Fibroblast of skin of scalp (primary cell): ENCODE measurements around the gene FBXO34.

Experiments used
- DNase-seq: peaks from one replicate; pipeline ENCODE4 v3.0.0-alpha.2; 2013

Gene FBXO34

DNA sequence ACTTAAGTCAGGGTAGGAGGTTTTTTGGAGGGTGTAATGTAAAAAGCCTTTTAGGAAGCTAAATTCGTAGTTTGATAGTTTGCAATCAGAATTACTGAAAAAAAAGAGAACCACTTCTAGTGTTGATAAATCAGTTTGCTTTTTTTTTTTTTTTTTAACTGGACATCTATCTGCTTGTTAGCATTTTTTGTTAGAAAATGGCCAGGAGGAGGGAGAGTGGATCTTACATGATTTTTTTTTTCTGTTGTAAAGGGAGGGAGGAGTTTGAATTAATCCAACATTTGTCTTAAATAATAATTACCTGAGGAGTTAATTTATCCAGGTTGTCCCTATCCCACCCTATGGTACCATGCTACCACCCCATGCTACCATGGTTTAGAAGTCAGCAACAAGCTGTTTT lies 1.2 kb downstream of the FBXO34 start:
- no peak for DNase-seq

DNA sequence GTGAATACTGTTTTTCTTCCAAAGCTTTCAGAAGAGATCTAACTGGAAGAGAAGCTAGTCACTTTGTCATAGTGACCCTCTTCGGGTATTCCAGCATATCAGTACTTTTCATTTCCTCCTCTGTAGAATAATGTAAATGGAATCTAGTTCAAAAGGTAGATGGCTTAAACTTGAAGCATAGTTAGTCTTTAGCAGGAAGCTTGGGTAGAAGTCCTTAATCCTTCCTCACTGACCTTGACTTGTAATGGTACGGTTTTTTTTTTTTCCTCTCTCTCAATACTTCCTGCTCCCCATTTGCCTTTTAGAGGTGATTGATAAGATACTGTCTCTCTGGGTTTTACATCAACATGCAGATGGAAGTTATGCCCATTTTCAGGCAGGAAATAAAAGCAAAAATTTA lies 1.7 kb downstream of the FBXO34 start:
- DNase-seq = no peak

DNA sequence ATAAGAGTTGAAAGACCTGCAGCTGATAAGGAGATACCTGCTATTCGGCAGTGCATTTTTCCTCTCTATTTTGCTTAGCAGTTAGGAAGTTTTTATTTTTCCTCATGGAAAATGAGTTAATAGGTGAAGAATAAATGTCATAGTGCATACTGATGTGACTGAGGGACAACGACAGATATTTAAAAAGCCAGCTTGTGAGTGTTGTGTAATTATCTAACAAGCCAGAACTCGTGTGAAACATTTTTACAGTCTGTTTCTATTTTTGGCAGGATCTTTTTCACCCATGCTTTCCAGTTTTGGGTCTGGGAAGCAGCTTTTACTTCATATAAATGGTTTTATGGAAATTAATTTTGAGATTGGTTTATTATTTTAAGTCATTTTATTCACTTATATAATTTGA lies 2.9 kb downstream of the FBXO34 start:
- no peak for DNase-seq

DNA sequence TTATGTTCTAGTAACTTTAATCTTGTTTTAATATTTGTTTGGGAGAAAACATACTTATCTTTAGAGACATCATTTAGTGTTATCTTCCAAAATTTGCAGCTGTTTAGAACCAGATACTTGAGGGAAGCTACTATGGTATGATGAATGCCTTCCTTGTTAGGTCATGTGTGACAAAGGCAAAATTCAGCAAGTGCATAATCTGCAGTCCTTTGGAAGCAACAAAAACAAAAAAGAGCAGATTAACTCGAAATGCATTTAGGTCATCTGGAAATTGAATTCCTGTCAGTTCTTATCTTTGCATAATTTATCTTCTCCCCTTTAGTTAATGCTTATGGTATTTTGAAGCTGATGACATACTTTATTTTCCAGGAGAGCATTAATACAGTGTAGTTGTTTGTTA lies 3.5 kb downstream of the FBXO34 start:
- peak; percentile 51 for DNase-seq

DNA sequence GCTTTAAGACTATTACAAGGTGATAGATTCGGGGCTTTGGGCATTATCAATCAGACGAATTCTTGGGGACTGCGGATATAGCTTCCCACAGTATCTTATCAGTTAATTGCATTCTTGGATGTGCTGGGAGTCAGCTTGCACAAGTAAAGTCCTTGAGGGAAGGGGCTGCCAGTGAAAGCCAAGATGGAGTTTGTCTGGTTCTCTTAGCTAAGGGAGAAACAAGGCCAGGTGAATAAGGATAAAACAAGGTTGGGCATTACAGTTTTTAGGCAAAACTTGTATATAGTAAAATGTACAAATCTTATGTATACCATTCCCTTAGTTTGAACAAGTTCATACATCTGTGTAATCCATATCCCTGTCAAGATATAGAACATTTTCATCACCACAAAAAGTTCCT lies 5.5 kb downstream of the FBXO34 start:
- no peak for DNase-seq

DNA sequence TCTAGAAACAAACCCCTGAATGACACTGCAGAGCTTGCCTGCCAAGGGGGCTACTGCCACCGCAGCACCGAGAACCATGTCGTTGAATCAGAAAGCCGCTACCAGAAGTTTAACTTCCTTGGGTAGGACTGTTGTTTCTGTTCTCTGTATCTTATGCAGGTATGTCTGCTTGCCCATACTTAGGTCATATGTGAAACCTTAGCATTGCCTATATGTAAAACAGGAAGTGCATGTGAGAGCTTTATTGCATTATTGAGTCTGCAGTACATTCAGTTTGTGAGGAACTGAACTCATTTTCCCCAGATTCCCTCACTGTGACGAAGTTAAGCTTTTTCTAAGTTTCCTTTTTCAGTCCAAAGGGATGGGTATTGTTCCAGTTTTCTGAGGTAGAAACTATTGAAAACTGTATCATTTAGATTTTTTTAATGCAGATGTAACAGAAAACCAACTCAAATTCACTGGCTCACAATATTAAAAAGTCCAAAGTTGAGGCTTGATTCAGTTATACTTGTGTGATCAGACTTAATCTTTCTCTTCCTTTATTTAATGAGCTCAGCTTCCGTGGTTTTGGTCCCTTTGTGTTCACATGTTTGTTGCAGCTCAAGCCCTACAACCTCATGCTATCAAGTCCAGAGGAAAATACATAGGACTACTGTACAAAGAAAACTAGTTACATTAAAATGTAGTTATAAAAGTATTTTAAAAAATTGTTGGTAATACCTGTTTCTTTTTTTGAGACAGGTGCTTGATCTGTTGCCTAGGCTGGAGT lies 6.9 kb downstream of the FBXO34 start:
- no peak for DNase-seq

DNA sequence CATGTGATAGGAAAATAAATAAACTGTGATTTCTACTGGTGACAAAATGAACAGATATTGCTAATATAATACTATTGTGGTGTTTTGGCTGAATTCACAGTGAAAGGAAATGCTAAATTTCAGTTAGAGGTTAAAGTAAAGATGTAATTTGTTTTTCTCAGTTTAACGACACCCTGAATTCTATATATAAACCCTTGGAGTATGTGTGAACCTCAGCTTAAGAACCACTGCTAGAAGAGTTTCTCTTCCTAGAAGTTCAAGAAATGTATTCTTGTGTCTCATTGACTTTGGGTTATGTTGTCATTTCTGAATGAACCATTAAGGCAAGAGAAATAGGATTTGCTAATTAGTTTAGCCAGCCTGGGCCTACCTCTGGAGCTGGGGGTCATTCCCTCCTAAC lies 8.2 kb downstream of the FBXO34 start:
- DNase-seq = no peak

DNA sequence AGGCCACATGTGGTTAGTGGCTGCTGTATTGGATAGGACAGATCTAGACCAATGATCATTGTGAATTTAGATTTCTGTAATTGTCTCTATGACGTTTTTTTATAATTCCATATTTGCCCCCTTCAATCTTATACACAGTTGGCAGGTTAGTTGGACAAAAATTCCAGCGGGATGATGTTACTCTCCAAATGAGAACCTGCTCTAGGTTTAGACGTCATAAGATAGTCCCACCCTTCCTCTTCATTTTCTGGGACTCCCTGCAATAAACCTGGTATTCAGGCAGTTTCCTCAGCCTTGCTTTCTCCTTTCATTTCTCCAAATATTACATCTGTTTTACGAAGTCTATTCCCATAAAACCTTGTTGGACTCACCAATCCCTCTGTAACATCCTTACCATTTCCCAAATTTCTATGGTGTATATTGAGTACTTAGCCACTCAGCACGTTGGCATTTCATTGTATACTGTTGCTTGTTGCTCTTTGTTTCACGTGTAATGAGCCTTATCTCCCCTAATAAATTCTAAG lies 10.2 kb downstream of the FBXO34 start:
- DNase-seq = no peak

DNA sequence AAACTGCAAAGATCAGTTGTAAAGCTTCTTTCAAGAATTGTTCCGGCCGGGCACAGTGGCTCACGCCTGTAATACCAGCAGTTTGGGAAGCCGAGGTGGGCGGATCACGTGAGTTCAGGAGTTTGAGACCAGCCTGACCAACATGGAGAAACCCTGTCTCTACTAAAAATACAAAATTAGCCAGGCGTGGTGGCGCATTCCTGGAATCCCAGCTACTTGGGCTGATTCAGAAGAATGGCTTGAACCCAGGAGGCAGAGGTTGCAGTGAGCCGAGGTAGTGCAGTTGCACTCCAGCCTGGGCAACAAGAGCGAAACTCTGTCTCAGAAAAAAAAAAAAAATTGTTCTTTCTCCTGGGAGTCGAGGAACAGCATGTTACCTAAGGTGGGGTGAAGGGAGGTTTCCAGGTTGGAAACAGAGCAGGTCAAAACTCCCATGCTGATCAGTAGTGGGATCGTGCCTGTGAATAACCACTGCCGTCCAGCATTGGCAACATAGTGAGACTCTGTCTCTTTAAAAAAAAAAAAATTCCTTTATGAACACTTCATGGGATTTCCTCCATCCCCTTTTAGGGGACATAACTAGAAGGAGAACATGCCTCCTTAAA lies 13.9 kb downstream of the FBXO34 start:
- DNase-seq = no peak

DNA sequence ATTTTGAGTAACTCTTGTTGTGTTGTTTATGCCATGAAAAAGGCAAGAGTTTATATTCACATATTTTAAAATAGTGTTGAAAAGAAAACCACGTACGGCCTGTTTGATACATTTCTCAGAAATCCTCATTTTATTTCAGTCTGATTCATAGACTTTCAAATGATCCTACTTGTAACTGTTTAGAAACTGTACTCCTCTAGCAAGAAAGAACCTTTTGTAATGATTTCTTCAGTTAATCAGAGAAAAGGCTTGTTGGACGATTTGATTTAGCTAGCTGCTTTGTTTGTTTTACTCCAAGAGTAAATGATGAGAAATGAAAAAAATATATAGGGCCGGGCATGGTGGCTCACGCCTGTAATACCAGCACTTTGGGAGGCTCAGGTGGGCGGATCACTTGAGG lies 17.2 kb downstream of the FBXO34 start:
- no peak for DNase-seq

DNA sequence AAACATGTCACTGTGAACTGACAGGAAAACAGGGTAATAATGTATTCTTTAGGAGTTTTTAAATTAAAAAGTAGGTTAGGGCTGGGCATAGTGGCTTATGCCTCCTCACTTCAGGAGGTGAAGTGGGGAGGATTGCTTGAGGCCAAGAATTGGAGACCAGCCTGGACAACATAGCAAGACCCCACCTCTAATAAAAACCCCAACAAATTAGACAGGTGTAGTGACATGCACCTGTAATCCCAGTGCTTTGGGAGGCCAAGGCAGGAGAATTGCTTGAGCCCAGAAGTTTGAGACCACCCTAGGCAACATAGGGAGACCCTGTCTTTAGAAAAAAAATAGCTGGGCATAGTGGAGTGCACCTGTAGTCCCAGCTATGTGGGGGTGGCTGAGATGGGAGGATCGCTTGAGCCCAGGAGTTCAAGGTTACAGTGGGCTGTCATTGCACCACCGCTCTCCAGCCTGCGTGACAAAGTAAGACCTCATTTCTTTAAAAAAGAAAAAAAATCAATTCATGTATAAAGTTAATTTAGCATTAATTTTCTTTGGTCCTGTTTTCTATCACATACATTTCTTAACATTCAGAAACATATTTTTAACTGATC lies 20.4 kb downstream of the FBXO34 start:
- DNase-seq = no peak

DNA sequence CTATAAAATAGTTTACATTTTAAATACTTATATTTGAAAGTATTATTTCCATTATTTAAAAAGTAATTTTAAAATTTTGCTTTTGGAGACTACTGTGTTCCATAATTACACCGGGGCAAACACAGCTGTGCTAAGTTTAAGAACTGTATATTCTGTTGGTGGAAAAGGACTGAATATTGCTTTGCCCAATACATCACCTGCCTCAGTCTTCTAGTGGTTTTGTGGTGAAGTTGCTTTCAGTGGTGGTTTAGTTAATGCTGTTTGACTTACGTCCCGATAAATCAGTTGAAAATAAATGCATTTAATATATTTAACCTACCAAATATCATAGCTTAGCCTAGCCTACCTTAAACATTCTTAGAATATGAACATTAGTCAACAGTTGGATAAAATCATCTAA lies 23.4 kb downstream of the FBXO34 start:
- no peak for DNase-seq

DNA sequence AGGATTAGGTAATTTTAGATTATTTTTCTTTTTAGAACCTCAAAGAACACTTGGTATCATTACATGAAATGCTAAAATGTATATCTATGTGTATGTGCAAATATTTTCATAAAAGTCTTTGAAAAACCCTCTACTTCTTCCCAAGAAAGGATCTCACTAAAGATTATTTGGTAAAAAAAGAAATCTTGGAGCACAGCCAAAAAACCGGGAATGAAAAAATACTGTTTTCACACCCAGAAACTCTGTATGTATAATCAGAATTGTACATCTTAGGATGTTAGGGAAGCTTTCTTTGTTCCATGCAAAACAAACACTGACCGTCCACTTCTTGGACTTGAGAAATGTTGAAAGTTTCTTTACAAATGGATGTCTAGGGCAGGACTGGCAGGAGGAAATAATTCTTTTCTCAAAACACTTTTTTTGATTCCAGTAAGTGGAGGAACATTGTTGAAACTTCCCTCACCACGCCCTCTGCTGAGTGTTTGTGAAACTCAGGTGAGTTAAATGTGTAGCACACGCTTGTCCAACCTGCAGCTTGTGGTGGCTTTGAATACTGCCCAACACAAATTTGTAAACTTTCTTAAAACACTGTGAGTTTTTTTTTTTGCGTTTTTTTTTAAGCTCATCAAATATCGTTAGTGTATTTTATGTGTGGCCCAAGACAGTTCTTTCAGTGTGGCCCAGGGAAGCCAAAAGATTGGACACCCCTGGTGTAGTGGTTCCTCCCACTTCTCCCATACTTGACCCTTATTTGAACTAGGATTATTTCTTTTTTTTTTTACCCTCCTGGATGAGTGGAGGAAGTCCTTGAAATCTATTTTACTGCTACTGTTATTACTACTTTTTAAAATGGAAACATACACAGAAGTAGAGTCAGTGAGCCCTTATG lies 26.6 kb downstream of the FBXO34 start:
- no peak for DNase-seq

DNA sequence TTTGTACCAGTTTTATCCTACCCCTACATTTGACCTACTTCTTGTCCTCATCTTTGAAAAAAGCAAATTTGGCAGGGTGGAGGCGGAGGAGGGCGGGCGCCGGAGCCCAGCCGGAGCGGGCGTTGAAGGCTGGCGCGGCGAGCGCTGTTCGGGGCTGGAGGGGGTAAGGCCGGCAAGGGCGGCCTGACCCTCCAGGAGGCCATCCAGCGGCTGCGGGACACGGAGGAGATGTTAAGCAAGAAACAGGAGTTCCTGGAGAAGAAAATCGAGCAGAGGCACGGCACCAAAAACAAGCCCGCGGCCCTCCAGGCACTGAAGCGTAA lies 27.2 kb downstream of the FBXO34 start:
- DNase-seq = no peak

DNA sequence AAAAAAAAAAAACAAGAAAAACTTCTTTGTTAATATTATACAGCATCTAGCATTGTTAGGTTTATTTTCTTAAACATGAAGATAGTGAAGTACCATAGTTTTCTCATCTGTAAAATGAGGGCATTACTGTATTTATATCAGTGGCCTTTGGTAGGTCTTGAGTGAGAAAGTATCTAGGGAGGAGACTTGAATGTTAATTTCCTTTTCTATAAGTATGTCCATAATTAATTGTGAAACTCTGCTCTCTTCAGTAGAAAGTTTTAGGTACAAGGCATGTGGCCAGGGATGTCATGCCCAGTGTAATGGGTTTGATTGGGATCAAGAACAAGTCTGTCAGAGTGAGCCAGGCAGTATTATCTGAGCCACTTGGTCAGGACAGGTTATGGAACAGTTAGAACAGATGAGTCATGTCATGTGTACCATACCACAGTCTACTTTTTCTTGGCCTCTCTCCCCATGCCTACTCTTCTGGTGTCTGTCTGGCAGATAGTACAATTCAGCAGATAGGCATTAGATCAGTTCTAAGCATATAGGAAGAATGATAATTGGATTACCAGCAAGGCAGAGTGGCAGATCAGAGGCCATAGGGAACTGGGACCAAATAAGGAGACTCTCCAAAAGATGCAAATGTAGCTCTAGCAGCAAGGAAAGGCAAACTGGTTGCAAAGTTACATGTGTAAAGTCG lies 30.4 kb downstream of the FBXO34 start:
- peak; percentile 19 for DNase-seq

DNA sequence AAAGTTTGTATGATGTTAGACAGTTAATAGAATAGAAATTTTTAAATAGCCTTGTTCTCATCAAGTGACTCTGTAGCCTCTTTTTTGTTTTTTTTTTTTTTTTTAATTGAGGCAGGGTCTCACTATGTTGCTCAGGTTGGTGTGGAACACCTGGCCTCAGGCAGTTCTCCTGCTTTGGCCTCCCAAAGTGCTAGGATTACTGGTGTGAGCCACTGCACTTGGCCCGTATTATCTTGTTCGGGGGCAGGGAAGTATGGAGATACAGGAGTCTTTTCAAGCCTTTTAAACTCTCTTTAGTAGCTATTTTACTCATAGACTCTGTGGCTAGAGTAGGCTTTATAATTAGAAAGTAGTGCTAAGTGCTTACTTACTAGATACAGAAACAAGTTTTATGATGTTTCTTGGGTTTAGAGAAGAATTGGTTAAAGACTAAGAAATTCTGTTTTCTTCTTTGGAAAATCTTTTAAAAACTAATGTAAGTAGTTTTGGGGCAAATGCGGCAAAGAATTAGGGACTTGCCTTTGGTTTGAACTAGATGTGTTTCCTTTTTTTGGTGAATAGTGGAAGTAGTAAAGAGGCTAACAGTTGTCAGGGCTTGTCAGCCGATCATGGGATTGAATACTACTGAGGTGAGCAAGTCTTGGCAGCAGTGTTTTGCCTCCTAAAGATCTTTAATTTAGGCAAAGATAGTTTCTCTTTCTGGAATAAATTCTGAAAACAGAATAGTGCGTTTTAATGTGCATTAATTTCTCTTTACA lies 31.3 kb downstream of the FBXO34 start:
- no peak for DNase-seq

DNA sequence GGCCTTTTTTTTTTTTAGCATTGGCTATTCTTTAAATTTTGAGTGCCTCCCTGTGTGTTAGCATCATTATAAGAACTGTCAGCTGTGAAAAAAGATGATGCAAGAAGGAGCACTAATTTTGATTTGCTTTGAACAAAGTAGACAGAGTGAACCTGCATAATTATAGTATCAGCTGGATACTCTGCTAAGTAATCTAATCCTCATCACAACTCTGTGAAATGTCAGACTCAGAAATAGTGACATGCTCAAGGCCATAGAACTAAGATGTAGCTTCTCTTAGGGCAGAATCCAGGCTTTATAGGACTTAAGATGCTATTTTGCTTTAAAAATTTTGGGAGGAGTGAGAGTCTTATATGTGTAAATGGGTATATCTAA lies 31.9 kb downstream of the FBXO34 start:
- DNase-seq = no peak

DNA sequence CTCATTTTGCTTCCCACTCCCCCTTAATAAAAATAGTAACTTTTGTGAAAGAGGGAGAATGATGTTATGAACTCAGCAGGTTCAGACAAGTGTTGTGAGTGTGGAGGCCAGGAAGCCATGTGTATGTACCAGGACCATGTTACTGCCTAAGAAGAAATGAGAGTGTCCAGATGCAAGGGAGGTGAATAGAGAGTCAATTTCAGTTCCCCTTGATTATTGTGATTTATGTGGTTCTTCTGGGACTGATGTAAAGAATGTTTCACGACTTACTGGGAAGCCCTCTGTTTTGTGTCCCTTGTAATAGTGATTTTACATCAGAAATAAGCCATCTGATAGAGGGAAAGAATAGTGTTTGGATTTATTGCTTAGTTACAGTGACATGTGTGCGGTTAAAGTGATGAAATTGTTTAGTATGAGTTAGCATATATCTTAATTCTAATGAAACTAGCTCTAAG lies 32.5 kb downstream of the FBXO34 start:
- no peak for DNase-seq

DNA sequence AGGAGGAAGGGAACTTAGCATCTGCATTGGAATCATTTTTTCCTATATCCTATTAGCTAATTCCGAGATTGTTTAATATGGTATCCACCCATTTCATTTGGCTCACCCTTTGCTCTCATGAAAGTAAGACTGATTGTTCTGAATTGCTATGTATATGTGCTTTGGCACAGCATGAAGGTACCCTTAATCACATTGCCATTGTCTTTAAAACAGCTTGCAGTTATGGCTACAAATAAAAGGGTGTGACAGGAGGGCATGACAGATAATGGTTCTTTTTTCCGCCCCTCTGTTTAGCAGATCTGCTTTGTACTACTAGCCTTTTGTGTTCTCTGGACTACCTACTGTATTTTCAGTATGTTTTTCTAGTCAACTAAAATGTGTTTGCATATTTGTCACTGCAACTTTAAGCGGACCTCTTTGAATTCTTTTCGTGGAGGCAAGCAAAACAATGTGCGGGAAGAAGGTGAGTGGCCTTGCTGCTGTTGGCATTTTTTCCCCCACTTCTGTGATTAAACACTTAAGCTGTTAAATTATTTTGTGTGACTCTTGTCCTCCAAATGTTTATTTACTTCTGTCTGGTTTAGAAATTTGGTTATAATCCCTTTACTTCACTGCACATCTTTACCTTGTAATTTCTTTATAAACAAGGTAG lies 35.8 kb downstream of the FBXO34 start:
- DNase-seq = no peak

DNA sequence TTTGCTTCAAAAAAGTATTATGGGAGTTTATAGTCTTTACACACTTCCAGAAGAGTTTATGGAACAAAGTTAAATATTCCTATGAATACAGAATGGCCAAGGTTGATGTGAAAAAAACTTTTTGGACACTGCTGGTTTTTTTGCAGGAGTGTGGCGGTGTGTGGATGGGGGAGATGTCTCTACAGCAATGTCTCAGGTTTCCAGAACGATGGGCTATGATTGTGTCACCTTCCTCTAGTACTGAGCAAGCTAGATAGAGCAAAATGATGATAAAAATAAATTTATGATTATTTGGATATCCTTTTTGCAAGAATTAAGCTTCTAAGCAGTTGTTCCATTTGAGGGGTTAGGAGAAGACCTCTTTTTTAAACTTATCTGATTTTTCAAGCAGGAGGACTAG lies 37.9 kb downstream of the FBXO34 start:
- DNase-seq = no peak

DNA sequence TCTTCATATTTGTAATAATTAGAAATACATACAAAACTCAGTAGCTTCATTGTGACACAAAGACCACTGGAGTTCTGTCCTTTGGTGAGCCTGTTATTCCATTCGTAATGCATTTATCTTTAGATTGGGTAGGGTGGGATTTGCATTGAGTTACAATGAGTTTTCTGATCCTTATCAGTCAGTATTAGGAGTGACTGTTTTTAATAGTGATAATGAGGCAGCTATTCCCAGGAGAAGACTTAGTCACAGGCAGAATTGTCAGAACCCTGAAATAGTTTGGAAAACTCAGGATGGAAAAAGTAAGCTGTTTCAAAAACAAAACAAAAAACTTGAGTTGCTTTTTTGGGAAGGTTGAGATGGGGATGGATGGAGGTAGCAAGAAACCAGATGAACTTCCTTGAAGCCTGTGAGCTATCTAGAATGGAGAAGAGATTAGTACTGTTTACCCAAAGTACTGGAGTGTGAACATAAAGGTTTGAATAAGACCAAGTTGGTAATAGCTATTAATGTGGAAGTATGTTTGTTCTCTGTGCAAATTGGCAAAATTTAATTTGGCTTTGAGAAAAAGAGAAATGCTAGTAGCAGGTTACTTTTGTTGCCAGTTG lies 38.6 kb downstream of the FBXO34 start:
- no peak for DNase-seq
